ENCODE results near the gene MARCHF10.
"Not testable (repeated sequence)": the region's sequence is repeated elsewhere in the genome, so short reads cannot be mapped to it uniquely, and the experiment has no call there.

MARCHF10 gene

GRCh38 chr17:62807812-62808575 lies at the start of gene MARCHF10:
MARCHF10 (minus strand) TSS chr17:62808314; CDS start chr17:62801735, 6,579 bp downstream.
- Histone ChIP-seq H3K4me1 (peaks cover 31% of the 10 kb centered on the region), H3K9me3 (no peaks in the 10 kb centered on the region), H3K4me3 (peak within 1 kb of the TSS; percentile 47; the same call in 1 of the 2 replicates), H3K9ac (no peak within 1 kb of the TSS), H3K27ac (no peak within 1 kb of the TSS), H3K36me3 (no peaks in the 10 kb centered on the region), H3K27me3 (no peaks in the 10 kb centered on the region), H3K4me2 (peak within 1 kb of the TSS; percentile 77), H4K20me1 (no peaks in the 10 kb centered on the region)
- TF ChIP-seq Cebpa-rat (IDR thresholded peaks at IDR 0.05), result no peak

- Histone ChIP-seq H3K4me2 (no peak overlapping the region), H3K4me1 (no peaks in the 10 kb centered on the region), H3K27ac (no peak overlapping the region), H3K9ac (no peak overlapping the region), H4K20me1 (no peaks in the 10 kb centered on the region), H3K27me3 (no peaks in the 10 kb centered on the region), H3K4me3 (no peak overlapping the region), H3K36me3 (no peaks in the 10 kb centered on the region), H3K9me3 (no peaks in the 10 kb centered on the region)
- no peak for TF ChIP-seq Cebpa-rat (IDR thresholded peaks at IDR 0.05)
Observed at GRCh38 chr17:62857526-62857925, 49.4 kb upstream of the MARCHF10 start.

- no peak overlapping the region for H3K4me3 ChIP-seq
- H3K9me3 ChIP-seq, result no peaks in the 10 kb centered on the region
- H3K36me3 ChIP-seq, result no peaks in the 10 kb centered on the region
- H3K27me3 ChIP-seq, result no peaks in the 10 kb centered on the region
- TF ChIP-seq Cebpa-rat (IDR thresholded peaks at IDR 0.05), result no peak
- no peak overlapping the region for H3K27ac ChIP-seq
- no peaks in the 10 kb centered on the region for H3K4me1 ChIP-seq
- H4K20me1 ChIP-seq, result no peaks in the 10 kb centered on the region
- no peak overlapping the region for H3K4me2 ChIP-seq
- H3K9ac ChIP-seq, result no peak overlapping the region
Observed at GRCh38 chr17:62856594-62856993, 48.5 kb upstream of the MARCHF10 start.

GRCh38 chr17:62855156-62855555 lies 47.0 kb upstream of the MARCHF10 start:
- TF ChIP-seq Cebpa-rat (IDR thresholded peaks at IDR 0.05), result no peak
- Histone ChIP-seq H4K20me1 (no peaks in the 10 kb centered on the region), H3K27ac (no peak overlapping the region), H3K27me3 (no peaks in the 10 kb centered on the region), H3K4me2 (no peak overlapping the region), H3K4me1 (no peaks in the 10 kb centered on the region), H3K9me3 (no peaks in the 10 kb centered on the region), H3K9ac (no peak overlapping the region), H3K4me3 (no peak overlapping the region), H3K36me3 (no peaks in the 10 kb centered on the region)

GRCh38 chr17:62854098-62854680 lies 46.1 kb upstream of the MARCHF10 start:
- no peaks in the 10 kb centered on the region for H3K4me1 ChIP-seq
- no peak overlapping the region for H3K4me3 ChIP-seq
- no peak overlapping the region for H3K27ac ChIP-seq
- no peaks in the 10 kb centered on the region for H3K36me3 ChIP-seq
- no peak for TF ChIP-seq Cebpa-rat (IDR thresholded peaks at IDR 0.05)
- no peaks in the 10 kb centered on the region for H4K20me1 ChIP-seq
- no peaks in the 10 kb centered on the region for H3K9me3 ChIP-seq
- no peak overlapping the region for H3K9ac ChIP-seq
- H3K4me2 ChIP-seq, result no peak overlapping the region
- H3K27me3 ChIP-seq, result no peaks in the 10 kb centered on the region

- TF ChIP-seq Cebpa-rat (IDR thresholded peaks at IDR 0.05), result no peak
- Histone ChIP-seq H3K4me2 (no peak overlapping the region), H3K36me3 (no peaks in the 10 kb centered on the region), H3K4me3 (no peak overlapping the region), H4K20me1 (no peaks in the 10 kb centered on the region), H3K9ac (no peak overlapping the region), H3K27ac (no peak overlapping the region), H3K4me1 (no peaks in the 10 kb centered on the region), H3K27me3 (no peaks in the 10 kb centered on the region), H3K9me3 (no peaks in the 10 kb centered on the region)
Observed at GRCh38 chr17:62852195-62852594, 44.1 kb upstream of the MARCHF10 start.

GRCh38 chr17:62849591-62850415 lies 41.7 kb upstream of the MARCHF10 start:
- H3K36me3 ChIP-seq, H3K27me3 ChIP-seq, H4K20me1 ChIP-seq, H3K4me1 ChIP-seq, H3K4me3 ChIP-seq, H3K27ac ChIP-seq, H3K4me2 ChIP-seq, H3K9me3 ChIP-seq, H3K9ac ChIP-seq: not testable (repeated sequence)

GRCh38 chr17:62848334-62848733 lies 40.2 kb upstream of the MARCHF10 start:
- no peaks in the 10 kb centered on the region for H4K20me1 ChIP-seq
- H3K9ac ChIP-seq, result no peak overlapping the region
- no peaks in the 10 kb centered on the region for H3K36me3 ChIP-seq
- H3K4me3 ChIP-seq, result no peak overlapping the region
- H3K4me1 ChIP-seq, result no peaks in the 10 kb centered on the region
- H3K27me3 ChIP-seq, result no peaks in the 10 kb centered on the region
- no peak for TF ChIP-seq Cebpa-rat (IDR thresholded peaks at IDR 0.05)
- no peak overlapping the region for H3K27ac ChIP-seq
- no peak overlapping the region for H3K4me2 ChIP-seq
- no peaks in the 10 kb centered on the region for H3K9me3 ChIP-seq

- H3K4me1 ChIP-seq, result no peaks in the 10 kb centered on the region
- H3K36me3 ChIP-seq, result no peaks in the 10 kb centered on the region
Observed at GRCh38 chr17:62847426-62847825, 39.3 kb upstream of the MARCHF10 start.

GRCh38 chr17:62840871-62841270 lies 32.8 kb upstream of the MARCHF10 start:
- Histone ChIP-seq H3K9ac (no peak overlapping the region), H4K20me1 (no peaks in the 10 kb centered on the region), H3K4me2 (no peak overlapping the region), H3K27me3 (no peaks in the 10 kb centered on the region), H3K4me3 (no peak overlapping the region), H3K36me3 (no peaks in the 10 kb centered on the region), H3K27ac (no peak overlapping the region), H3K9me3 (no peaks in the 10 kb centered on the region), H3K4me1 (no peaks in the 10 kb centered on the region)
- TF ChIP-seq Cebpa-rat (IDR thresholded peaks at IDR 0.05), result no peak

More at GRCh38 chr17:62847426-62847825, 39.3 kb upstream of the MARCHF10 start:
- TF ChIP-seq Cebpa-rat (IDR thresholded peaks at IDR 0.05), result no peak
- Histone ChIP-seq H3K9ac (no peak overlapping the region), H3K4me3 (no peak overlapping the region), H3K27me3 (no peaks in the 10 kb centered on the region), H3K4me2 (no peak overlapping the region), H3K9me3 (no peaks in the 10 kb centered on the region), H4K20me1 (no peaks in the 10 kb centered on the region), H3K27ac (no peak overlapping the region)

GRCh38 chr17:62833816-62834215 lies 25.7 kb upstream of the MARCHF10 start:
- H3K4me3 ChIP-seq, H3K36me3 ChIP-seq, H3K9ac ChIP-seq, H3K9me3 ChIP-seq, H3K27me3 ChIP-seq, H3K4me1 ChIP-seq, H3K27ac ChIP-seq, H4K20me1 ChIP-seq, H3K4me2 ChIP-seq: not testable (repeated sequence)

Measured in BLaER1 (cell line).